Stimulated activated CD8-positive, alpha-beta memory T cell treated with anti-CD3 and anti-CD28 coated beads, Interleukin-15, amount 100 ng/mL, for 4 hours (primary cell): ENCODE data around the gene CRB1.
"Not testable (repeated sequence)": the region's sequence is repeated elsewhere in the genome, so short reads cannot be mapped to it uniquely, and the experiment has no call there.

Source experiments
- DNase-seq, 2 donors: peaks; one replicate each; pipeline ENCODE4 v3.0.0-alpha.2; 2020; ENCODE audit warnings: low read depth in 2 of 2

Gene CRB1

DNA sequence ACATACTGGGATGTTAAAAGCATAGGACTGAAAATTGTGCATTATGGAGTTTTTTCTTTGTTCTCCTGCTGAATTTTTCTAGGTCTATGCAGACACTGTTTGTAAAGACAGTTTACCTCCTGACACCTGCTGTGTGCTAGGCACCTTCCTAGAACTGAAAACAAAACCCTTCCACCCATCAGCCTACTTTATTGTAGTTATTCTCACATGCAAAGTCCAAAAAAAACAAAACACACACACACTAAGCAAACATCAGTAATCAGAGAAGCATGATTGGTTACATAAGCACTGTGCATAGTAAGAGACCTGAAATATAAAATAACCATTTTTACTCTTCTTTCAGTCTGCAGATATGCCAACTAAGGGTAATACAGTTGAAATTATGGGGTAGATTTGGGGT is 195.1 kb downstream of the CRB1 start:
- DNase-seq, result no peak

GRCh38 chr1:197464044-197464443 is 196.0 kb downstream of the CRB1 start:
- no peak for DNase-seq

GRCh38 chr1:197465528-197466327 is 197.7 kb downstream of the CRB1 start:
- no peak for DNase-seq

GRCh38 chr1:197466813-197467212 is 198.8 kb downstream of the CRB1 start:
- DNase-seq, result no peak

DNA sequence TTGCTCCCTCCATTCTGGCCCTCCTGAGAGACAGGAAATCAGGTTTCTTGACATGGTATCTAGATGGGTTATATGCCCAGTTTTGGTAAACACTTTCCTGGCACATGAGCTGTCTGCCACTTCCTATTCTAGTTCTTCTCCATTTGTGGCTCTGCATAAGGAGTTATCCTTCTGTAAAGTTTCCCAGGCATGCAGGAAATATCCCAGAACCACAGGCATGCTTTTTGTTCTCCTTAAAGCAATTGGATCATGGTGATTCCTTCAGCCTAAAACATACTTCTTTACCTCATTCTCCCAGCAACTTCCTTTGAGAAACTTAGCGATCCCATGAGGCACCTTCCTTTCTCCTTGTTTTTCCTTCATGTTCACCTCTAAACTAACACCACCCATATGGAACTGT is 199.8 kb downstream of the CRB1 start:
- no peak for DNase-seq

DNA sequence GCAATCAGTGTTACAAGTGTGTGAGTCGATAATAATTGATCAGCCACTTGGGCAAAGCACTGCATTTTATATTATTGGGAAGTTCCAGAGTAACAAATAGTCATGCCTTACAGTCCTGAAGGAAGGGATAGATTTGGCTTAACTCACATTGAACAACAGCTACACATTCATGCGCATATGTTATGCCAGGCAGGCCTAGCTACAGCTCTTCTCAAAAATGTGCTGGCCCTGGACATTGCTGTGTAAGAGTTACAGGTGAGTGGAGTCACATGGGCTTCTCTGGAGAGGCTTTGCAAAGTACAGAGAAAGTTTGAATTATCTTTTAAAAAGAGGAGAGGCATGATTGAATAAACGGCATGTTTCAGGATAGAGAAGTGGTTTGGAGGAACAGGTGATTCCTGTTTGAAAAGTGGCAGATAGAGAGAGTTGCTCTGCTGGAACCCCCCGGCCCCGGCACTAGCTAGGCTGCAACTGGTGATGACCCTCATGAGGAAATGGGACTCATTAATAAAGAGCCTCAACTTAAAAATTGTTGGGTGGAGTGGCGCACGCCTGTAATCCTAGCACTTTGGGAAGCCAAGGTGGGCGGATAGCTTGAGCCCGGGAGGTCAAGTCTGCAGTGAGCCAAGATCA is 200.6 kb downstream of the CRB1 start:
- DNase-seq, result no peak

DNA sequence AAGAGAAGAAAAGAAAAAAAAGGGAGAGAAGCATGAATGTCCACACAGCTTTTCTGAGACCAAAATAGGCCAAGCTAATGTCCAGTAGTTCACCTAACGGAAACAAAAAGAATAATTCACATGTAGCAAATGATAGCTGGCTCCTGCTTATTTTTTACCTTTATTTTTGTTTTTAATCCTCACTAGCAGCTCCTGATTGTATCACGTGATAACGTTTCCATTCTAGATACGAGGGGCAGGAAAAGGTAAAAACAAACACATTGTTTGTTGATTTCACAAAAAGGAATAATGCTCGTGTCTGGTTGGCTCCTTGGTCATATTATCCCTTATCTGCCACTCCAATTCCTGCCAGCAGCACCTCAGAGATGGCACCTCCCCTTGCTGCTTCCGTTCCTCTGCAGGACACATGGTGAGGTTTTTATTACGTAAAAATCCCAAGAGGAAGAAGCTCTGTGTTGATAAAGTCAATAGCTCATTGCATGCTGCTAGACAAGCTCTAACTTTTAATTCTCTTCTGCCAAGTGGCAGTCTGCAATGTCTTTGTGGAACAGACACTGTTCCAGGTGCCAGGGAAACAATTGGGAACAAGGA is 201.7 kb downstream of the CRB1 start:
- no peak for DNase-seq

- no peak for DNase-seq
These were observed 202.3 kb downstream of the CRB1 start for GRCh38 chr1:197470330-197470729.

- DNase-seq, result no peak
These were observed 203.4 kb downstream of the CRB1 start for GRCh38 chr1:197471248-197471985.

DNA sequence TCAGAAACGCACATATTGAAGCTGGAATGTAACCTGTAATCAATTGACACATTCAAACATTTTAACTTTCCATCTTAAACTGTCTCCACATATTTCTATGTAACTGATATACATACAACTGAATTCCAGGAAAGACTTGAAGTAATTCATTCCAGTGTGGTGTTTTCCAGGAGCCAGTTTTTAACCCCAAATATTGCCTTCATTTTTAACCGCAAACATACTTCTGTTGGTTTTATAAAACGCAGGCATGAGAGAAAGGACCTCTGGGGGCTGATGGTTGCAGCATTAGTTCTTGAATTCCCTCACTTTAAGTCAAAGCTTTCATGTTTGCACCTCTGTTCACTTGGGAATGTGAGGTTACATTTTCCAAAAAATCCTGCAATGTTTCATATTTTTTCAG is 204.1 kb downstream of the CRB1 start:
- no peak for DNase-seq

- DNase-seq, result no peak
These were observed 212.4 kb downstream of the CRB1 start for GRCh38 chr1:197480446-197480845.

- DNase-seq, result peak in 1 of 2 donors; percentile 1
These were observed 213.0 kb downstream of the CRB1 start for GRCh38 chr1:197481101-197481500.

GRCh38 chr1:197485790-197486189 is 217.7 kb downstream of the CRB1 start:
- no peak for DNase-seq

DNA sequence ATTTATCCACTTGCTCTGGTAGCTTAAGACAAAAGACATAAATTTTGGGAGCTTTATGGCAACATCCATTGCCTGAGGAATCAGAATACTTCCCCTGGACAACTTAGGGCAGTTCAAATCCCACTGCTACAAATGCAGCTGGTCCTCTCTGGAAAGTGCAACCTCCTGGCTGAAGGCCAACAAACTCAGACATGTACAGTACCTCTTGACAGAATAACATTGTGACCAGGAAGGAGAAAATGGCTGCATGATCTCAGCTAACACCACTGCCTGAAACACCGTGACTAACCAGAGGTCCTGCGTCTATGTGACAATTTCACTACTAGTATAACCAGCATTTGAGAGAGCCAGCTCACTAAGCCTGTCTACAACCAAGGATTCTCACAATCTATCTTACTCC is 218.9 kb downstream of the CRB1 start:
- no peak for DNase-seq

DNA sequence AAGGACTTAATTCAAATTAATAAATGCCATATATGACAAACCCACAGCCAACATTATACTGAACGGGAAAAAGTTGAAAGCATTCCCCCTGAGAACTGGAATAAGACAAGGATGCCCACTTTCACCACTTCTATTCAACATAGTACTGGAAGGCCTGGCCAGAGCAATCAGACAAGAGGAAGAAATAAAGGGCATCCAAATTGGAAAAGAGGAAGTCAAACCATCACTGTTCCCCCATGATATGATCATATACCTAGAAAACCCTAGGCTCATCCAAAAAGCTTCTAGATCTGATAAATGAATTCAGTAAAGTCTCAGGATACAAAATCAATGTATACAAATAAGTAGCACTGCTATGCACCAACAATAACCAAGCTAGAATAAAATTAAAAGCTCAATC is 223.5 kb downstream of the CRB1 start:
- not testable (repeated sequence) for DNase-seq

DNA sequence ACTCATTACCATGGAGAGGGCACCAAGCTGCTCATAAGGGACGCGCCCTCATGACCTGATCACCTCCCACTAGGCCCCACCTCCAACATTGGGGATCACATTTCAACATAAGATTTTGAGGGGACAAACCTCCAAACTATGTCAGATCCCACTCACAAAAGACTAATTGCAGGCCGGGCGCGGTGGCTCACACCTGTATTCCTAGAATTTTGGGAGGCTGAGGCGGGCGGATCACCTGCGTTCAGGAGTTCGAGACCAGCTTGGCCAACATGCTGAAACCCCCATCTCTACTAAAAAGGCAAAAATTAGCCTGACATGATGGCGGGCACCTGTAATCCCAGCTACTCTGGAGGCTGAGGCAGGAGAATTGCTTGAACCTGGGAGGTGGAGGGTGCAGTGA is 228.7 kb downstream of the CRB1 start:
- DNase-seq, result no peak

DNA sequence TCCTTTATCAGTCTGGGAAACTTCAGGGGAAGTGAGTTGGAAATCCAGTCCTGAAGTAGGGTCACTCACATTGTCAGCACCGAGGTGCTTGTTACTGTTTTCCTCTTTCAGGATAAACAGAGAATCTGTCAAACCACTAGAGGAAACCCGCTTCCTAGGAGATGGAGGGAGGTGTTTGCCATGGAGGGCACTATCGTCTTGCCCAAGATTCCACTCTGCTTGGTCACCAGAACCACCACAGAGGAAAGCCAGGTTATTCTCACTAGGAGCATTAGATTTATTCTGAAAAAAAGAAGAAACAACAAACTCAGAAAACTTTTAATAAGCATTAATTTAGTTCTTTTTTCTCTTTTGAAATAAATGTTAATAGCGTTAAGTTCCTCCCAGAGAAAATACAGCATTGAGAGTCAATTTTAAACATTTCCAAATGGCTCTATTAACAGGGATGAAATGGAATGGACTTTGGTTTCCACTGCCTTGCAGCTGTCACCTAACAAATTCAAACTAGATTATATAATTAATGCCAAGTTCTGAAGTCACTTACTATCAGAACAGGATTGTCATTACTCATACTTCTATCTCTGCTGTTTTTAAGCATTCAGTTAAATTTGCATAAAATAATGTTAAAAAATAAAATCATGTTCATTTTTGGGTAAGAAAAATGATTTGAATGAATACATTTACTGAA is 242.8 kb downstream of the CRB1 start:
- no peak for DNase-seq

- no peak for DNase-seq
These were observed 247.4 kb downstream of the CRB1 start for GRCh38 chr1:197515421-197515820.

DNA sequence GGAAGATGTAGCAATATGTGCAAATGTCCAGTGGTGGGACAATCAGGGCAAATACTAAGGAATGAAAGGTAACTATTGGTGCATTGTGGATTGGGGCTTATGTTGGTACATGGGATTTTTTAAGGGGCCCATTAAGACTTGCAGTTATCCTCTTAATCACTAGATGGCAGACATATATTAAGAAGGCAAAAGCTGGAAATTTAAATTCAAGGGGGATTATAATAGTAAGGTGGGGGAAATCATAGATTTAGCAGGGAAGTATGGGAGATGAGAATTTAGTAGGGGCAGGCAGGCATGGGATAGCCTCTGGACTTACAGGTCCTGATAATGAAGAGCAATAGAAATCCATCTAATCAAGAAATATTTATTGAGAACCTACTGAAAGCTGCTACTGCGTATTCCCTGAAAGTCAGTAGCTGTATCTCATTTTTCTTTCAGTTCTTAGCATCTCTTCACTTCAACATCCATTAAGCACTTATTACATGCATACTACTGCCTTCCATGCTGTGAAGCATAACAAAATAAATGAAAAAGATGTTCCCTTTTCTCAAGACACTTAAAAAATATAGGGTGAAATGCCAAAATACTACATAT is 251.8 kb downstream of the CRB1 start:
- no peak for DNase-seq

- DNase-seq, result no peak
These were observed 253.2 kb downstream of the CRB1 start for GRCh38 chr1:197521118-197521739.
